ENCODE measurements around the gene CRTC1. TPM values are rescaled to one million over a fixed set of nuclear protein-coding genes. Genes with fewer than 3 reads are reported as not detected.
A peak's percentile ranks its signal among the peaks of the same experiment; 100 is the strongest.

Gene CRTC1
- 4.1 and 4.7 TPM in 2 replicates for total RNA-seq (2014; rRNA removed; shearing (Covaris generic))

DNA sequence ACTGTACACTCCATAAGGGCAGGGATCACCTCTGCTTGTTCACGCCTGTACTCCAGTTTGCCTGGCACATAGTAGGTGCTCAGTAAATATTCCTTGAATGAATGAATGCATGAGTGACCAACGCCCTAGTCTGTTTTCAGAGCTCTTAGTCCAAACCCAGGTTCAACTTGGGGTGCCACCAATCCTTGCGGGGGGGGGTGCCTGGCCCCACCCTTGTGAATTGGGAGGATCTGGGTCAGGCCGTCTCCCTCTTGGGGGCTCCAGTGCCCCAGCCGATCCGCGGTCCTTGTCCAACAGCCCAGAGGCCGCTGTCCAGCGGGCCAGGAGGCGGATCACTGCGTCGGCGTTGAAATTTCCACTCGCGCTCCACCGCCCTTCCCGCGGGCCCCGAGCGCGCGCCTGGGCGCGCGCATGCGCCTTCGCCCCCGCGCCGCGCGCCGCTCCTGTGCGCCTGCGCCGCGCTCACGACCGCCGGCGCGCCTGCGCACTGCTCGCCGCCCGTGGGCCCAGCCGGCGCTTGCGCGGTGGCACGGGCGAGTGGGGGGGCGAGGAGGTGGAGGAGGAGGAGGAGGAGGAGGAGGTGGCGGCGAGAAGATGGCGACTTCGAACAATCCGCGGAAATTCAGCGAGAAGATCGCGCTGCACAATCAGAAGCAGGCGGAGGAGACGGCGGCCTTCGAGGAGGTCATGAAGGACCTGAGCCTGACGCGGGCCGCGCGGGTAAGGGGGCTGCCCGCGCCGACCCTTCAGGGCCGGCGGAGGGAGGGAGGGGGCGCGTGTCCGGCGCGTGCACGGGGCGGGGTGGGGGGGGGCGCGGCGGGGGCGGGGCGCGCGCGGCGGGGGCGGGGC is at the start of gene CRTC1:
Gene CRTC1, plus strand, starts transcription at position 572 of the 849 bp plus-strand sequence. Its CDS starts 23 bp downstream, at position 595.
- peak; percentile 72 for DNase-seq (ENCODE audit: low spot score)

DNA sequence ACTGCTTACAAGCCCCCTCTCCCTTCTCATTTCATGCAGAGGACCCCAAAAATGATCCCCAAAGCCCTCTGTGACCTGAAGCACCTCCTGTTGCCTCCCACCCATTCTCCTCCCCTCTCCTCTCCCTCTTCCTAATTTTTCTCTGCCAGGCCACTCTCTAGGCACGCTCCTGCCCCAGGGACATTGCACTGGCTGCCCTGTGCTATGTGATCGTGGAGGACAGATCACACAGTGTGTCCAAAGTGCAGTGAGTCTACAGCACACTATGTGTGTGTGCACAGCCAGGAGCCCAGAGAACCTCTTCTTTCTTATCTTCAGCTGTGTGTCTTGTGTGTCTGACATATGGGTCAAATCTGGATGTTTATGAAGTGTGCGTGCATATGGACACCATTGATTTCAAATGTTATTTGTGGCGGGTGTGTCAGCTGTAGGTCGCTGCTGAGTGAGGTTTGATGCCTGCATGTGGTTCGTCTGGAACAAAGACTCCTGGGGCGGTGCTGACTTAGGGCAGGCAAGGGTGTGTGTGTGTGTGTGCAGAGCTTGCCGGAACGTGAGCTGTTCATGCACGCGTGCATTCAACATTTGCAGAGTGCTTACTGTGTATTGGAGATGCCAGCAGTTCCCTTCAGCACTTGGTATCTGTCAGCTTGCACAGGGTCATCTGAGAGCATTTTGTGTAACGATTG is 48.7 kb upstream of the CRTC1 start:
- DNase-seq (ENCODE audit: low spot score), result no peak

DNA sequence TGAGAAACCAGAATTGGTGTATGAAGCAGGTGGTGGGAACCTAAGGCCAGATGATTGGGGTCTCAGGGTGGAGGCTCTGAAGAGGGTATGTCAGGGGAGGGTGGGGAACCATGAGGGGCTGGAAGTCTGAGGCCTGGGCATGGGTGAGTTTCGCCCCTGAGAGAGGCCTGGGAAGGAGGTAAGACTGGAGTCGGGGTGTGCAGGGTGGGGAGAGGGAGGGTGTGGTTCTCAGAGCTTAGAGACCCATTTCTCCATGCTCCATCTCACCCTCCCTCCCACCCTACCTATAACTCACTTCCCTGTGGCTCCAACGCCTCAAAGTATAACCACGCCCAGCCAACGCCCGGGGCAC is 47.7 kb upstream of the CRTC1 start:
- DNase-seq (ENCODE audit: low spot score), result no peak

DNA sequence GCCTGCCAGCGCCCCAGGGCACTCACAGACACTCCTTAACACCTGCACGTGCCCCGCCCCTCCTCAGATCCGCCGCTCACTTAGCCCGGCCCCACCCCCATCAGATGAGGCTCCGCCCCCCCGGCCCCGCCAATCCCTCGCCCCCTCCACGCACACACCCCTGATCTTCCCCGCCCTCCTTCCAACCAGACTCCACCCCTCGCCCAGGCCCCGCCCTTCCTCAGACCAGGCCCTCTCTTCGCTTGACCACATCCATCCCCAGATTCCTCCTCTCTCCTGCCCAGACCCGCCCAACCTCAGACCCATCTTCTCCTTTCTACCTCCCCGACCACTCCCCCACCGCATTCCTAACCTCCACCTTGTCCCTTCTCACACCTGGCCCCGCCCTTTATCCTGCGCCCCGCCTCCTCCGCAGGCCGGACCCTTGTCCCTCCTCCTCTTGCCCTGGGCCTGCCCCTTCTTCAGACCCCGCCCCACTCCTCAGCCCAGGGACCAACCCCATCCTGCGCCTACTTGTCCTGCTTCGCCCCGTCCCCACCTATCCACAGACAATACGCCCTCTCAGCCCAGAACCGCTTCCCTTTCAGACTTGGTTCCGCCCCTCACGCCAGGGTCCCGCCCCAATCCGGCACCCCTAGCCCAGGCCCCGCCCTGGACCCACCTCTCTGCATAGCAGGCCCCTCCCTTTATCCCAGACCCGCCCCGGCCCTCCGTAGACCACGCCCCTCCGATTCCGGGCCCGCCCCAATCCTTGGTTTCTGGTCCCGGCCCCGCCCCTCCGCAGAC is 47.1 kb upstream of the CRTC1 start:
- peak; percentile 89 for DNase-seq (ENCODE audit: low spot score)

GRCh38 chr19:18636969-18637629 is 46.4 kb upstream of the CRTC1 start, which contains the start of gene KLHL26:
KLHL26 (plus strand) TSS chr19:18637028; CDS start chr19:18637055, 27 bp downstream.
- DNase-seq (ENCODE audit: low spot score), result no peak

DNA sequence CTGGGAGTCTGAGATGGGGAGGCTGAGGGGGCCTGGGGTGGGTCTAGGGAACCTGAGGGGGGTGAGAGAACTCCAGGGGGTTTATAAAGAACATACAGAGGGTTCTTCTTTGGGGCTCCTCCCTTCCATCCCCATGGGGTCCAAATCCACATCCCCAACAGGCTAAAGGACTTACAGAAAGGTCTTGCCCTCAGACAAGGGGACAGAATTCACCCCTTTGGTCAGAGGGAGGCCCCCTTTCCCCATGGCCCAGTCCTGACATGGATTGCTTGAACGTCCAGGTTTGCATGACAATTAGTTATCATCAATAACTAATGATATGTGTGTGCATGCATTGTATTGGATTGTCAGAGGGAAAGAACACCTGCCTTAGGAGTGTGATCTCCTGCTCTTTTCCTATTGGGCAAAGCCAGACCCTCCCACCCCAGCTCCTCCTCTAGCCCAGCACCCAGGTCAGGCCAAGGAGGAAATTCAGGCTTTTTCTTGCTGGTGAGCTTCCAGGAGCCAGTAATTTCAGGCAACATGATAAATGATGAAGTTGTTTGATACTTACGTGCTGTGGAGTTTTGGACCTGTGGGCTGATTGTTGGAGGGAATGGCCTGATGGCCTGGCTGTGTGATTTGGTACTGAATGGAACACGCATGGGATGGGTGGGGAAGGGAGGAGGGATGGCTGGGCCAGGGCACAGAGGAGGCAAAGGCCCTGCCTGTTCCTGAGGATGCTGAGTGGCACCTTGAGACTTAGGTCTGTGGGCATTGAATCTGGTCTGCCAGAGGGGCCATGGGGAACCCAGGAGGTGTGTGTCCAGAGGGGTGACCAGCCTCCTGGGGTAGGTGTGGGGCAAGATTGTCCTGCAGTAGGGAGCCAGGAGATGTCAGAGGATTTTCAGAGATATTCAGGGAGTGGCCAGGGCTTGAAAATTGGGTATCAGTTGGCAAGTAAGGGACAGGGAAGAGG is 45.5 kb upstream of the CRTC1 start:
- peak; percentile 46 for DNase-seq (ENCODE audit: low spot score)

DNA sequence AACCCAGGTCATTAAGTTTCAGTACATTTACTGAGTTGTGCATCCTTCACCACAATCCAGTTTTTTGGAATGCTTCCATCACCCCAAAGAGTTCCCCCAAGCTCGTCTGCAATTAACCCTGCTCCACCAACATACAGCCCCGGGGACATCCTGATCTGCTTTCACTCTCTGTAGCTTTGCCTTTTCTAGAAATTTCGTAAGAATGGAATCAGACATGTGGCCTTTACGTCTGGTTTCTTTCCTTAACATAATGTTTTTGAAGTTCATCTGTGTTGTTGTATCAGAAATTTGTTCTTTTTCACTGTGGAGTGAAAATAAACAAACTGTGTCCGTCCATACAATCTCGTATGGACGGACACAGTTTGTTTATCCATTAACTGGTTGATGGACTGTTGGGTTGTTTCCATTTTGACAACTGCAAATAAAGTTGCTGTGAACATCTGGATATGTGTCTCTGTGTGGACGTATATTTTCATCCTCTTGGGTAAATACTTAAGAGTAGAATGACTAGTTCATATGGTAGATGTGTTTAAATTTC is 43.7 kb upstream of the CRTC1 start:
- DNase-seq (ENCODE audit: low spot score), result no peak

GRCh38 chr19:18644196-18645034 is 39.1 kb upstream of the CRTC1 start:
- no peak for DNase-seq (ENCODE audit: low spot score)

DNA sequence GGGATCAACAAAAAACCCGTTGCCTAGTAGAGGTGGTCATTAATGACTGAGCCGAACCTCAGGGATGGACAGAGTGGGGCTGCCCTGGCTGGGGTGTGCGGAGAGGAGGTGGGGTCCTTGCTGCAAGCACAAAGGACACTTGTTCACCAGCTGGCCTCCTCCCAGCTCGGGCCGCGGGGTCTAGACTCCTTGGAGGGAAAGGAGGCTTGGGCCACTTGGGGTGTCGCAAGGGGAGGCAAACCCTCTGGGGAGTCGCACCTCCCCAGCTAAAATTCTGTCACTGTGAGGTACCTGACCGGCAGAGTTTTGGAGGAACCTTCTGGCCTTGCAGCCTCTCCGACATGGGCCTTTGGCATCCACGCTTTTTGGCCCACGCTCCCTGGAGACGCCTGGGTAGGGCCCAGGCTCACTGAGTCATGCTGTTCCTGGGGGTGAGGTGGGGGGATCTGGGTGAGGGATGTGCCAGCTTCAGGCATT is 38.4 kb upstream of the CRTC1 start:
- no peak for DNase-seq (ENCODE audit: low spot score)

DNA sequence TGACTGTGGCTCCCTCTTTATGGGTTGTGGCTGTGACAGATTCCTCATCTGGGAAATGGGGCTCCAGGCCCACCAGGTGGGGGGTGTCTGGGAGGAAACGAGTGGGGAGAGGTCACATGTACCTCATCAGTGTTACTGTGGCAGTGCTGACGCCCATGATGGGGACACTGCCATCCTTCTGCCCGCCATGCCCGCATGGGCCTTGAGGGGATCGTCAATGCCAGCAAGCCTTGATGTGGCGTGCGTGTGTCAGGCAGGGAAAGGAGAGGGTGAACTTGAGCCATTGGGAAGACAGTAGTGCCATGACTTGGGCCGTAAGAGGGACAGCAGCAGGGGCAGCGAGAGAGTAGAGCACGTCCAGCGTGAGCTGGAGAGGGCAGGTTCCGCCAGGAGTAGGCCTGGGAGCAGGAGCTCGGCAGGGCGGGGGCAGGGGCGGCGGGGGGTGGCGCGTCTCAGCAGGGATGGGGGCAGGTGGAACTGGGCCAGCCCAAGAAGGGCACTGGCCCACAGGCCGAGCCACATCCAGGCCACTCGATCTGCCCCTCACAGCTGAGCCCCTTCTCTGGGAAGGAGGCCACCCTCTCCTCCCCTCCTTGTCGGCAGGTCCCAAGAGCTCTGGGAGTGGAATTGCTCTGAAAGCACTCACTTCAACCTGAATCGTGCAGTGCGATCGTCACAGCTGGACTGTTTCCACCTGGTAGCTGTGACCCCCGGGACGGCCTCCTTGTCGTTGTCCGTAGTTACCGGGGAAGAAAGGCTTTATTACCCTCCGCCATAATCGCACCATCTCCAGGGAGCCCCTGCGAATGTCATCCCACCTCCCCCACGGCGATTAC is 36.7 kb upstream of the CRTC1 start:
- DNase-seq (ENCODE audit: low spot score), result no peak

GRCh38 chr19:18647371-18647767 is 36.1 kb upstream of the CRTC1 start:
- no peak for DNase-seq (ENCODE audit: low spot score)

DNA sequence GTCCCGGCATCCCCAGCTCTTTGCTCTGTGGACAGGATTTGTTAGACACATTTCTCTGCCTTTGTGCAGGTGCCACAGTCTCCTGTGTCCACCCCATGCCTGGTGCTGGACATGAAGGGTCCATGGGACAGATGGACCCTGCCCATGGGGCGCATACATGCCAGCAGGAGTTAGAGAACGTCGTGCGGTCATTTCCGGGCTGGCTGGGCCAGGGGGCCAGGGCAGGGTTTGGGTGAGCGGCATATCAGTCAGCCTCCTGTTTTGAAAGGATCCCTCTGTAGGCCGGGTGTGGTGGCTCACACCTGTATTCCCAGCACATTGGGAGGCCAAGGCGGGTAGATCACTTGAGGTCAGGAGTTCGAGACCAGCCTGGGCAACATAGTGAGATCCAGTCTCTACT is 35.7 kb upstream of the CRTC1 start:
- DNase-seq (ENCODE audit: low spot score), result no peak

DNA sequence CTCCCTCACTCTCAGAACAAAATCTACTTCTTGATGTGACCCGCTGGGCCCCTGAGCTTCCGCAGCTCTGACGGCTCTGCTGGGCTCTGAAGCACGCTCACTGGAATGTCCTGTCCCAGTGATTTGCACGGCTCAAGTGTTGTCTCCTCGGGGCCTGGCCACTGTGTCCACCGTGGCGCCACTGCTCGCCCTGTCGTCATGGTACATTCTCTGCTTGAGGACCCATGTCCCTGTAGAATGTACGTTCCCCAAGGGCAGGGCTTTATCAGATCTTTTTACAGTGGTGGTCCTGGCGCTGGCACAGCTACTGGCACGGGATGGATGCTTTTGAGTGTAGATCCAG is 34.5 kb upstream of the CRTC1 start:
- DNase-seq (ENCODE audit: low spot score), result no peak

DNA sequence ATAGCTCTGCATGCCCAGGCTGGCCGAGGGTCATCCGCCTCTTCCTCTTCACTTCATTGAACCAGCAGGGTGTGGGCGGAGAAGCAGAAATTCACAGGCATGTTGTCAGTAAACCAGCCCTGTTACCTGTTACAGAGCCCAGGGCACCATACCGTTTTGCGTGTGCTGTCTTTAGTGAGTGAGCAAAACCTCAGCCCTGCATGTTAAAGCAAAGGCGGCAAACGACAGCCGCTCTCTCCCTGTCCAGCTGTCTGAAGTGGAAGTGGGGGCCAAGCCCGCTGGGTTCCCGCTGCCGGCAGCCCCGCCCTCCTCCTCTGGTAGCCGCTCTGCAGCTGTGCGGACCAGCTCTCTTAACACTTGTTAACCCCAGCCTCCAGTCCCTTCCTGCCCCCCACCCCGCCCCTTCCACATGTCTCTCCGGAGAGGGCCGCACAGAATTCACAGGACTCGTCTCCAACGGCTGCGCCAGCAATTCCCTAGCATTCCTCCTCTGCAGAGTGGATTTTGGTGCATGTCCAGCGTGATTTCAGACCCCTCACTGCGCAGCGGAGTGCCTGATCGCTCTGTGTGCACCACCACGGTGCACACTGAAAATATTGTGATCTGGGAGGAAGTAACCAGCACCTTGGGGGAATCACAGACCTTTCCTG is 34.0 kb upstream of the CRTC1 start:
- no peak for DNase-seq (ENCODE audit: low spot score)

DNA sequence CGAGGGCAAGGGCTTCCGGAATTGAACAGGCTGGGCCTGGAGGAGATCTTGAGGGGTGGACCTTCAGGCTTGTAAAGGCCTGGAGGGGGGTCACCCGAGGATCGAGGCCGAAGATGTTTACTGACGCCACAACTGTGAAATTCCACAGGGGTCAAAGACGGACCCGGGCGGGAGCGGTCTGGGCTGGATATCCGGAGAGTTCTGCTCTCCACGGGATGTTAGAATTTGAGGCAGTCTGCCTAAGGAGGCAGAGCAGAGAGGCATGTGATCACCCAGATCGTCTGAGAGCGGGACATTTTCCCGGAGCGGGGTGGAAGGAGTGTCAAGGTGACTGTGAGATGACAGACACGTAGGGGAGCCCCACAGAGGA is 33.5 kb upstream of the CRTC1 start:
- no peak for DNase-seq (ENCODE audit: low spot score)

GRCh38 chr19:18650468-18651041 is 32.9 kb upstream of the CRTC1 start:
- DNase-seq (ENCODE audit: low spot score), result no peak

DNA sequence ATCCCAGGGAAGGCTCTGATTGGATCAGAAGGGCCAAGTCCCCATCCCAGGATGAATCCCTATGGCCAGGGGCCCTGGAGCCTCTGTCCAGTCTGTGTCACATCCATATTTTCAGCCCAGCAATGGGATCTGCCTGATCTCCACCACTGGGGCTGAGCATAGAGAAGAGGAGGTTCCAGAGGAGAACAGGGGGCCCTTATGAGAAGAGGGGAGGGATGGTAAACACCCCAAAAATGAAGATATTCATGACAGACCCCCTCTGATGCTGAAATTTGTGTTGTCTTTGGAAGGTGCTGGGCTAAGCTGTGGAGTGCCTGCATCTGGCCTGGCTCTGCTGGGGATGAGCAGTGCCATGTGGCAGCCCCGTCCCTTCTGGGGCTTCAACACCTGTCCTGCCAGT is 32.2 kb upstream of the CRTC1 start:
- DNase-seq (ENCODE audit: low spot score), result no peak

All from HT-29 (cell line).